Fibroblast of mammary gland (primary cell): ENCODE data around the gene ARHGAP8.
"Not testable (repeated sequence)": the region's sequence is repeated elsewhere in the genome, so short reads cannot be mapped to it uniquely, and the experiment has no call there.

ENCODE experiments used
- DNase-seq: peaks from one replicate; pipeline ENCODE4 v3.0.0-alpha.2; 2010; ENCODE audit warnings: low read depth
- H3K4me3 ChIP-seq: 2 replicates; pipeline ENCODE4 v1.5.1; 2011; ENCODE audit warnings: low read depth, mild to moderate bottlenecking, low read length, moderate library complexity; ENCODE audit not compliant: control insufficient read depth
- CTCF ChIP-seq: conservative IDR thresholded peaks from 2 replicates; pipeline ENCODE4 v1.5.1; 2011; ENCODE audit warnings: low read depth, low read length, inconsistent platforms; ENCODE audit not compliant: control insufficient read depth, insufficient read depth

The ARHGAP8 gene

DNA sequence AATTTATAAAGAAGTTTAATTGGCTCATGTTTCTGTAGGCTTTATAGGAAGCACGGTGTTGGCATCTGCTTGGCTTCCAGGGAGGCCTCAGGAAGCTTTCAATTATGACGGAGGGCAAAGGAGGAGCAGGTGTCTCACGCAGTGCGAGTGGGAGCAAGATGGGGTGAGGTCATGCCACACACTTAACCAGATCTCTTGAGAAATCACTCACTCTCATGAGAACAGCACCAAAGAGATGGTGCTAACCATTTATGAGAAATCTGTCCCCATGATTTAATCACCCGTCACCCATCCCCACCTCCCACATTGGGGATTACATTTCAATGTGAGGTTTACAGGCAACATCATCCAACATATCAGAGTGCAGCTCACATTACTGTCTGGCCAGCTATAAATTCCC lies 103.5 kb downstream of the ARHGAP8 start:
- H3K4me3 ChIP-seq = no peak overlapping the region
- no peak for TF ChIP-seq CTCF
- no peak for DNase-seq

GRCh38 chr22:44858819-44859218 lies 106.4 kb downstream of the ARHGAP8 start:
- H3K4me3 ChIP-seq, DNase-seq: not testable (repeated sequence)

DNA sequence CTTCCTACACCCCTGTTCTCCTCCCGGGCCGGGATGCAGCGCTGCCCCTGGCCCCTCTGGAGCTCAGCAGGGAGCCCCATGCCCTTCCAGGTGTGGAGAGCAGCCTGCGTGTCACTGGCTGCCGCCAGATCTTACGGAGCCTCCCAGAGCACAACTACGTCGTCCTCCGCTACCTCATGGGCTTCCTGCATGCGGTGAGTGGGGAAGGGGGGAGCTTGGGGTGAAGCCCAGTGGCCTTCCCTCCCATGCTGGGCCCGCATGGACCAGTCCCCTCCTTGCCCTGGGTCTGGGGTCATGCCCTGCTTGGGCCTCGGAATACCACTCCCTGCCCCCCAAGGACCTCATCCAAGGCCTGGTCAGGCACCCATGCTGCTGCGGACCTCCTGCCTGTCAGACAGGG lies 107.3 kb downstream of the ARHGAP8 start:
- no peak for TF ChIP-seq CTCF
- H3K4me3 ChIP-seq = no peak overlapping the region
- DNase-seq = no peak

- no peak overlapping the region for H3K4me3 ChIP-seq
- TF ChIP-seq CTCF = no peak
- DNase-seq = no peak
These were observed 107.9 kb downstream of the ARHGAP8 start for GRCh38 chr22:44860311-44860710.

DNA sequence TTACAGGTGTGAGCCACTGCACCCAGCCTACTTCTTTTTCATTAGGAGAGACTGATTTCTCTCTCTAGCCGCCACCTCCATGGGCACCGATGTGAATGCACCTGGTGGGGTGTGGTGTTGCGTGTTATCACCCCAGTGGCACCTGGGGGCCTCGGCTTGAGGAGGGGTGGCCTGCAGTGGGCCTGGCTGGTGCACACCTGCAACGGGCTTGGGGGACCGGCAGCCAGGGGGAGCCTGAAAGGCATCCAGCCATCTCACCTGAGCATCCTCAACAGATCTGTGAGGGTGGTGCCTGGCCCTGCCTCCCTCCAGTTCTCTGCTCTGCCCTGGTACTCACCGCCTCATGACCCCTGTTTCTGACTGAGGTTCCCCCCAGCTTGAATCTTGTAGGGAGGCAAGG lies 108.9 kb downstream of the ARHGAP8 start:
- TF ChIP-seq CTCF = no peak
- no peak for DNase-seq

GRCh38 chr22:44862281-44862680 lies 109.9 kb downstream of the ARHGAP8 start:
- no peak overlapping the region for H3K4me3 ChIP-seq
- no peak for TF ChIP-seq CTCF
- DNase-seq = no peak

More for the DNA sequence above, 108.9 kb downstream of the ARHGAP8 start:
- no peak overlapping the region for H3K4me3 ChIP-seq

- H3K4me3 ChIP-seq = no peak overlapping the region
- TF ChIP-seq CTCF = no peak
- DNase-seq = no peak
These were observed 110.8 kb downstream of the ARHGAP8 start for GRCh38 chr22:44862981-44863860.
